ENCODE measurements around the gene ME3. TPM values are rescaled to one million over a fixed set of nuclear protein-coding genes. Genes with fewer than 3 reads are reported as not detected.

The ME3 gene
- total RNA-seq, 1 experiment from 2014 or later = 1.8 TPM

- TF ChIP-seq CTCF (IDR thresholded peaks at IDR 0.05) (no peak), RELA (CRISPR knock-in tag; IDR thresholded peaks at IDR 0.05; ENCODE audit: borderline replicate concordance) (no peak), ARID4B (CRISPR knock-in tag; IDR thresholded peaks at IDR 0.05; ENCODE audit: borderline replicate concordance) (no peak), JUN (CRISPR knock-in tag; IDR thresholded peaks at IDR 0.05) (no peak), NFATC4 (CRISPR knock-in tag; IDR thresholded peaks at IDR 0.05) (no peak), FOXK1 (CRISPR knock-in tag; IDR thresholded peaks at IDR 0.05) (no peak), SOX15 (CRISPR knock-in tag; IDR thresholded peaks at IDR 0.05) (no peak), NR2C2 (CRISPR knock-in tag; IDR thresholded peaks at IDR 0.05) (no peak), ZNF232 (CRISPR knock-in tag; IDR thresholded peaks at IDR 0.05) (no peak), MXD4 (CRISPR knock-in tag; IDR thresholded peaks at IDR 0.05; ENCODE audit: borderline replicate concordance) (no peak)
Measured at GRCh38 chr11:86502137-86502642, 170.2 kb downstream of the ME3 start (continued).

- Mint-ChIP-seq H3K4me1 (peaks cover 18% of the 10 kb centered on the region), H3K27me3 (ENCODE audit: low read depth) (no peaks in the 10 kb centered on the region), H3K4me3 (no peak overlapping the region), H3K27ac (no peak overlapping the region), H3K36me3 (no peaks in the 10 kb centered on the region), H3K9me3 (no peaks in the 10 kb centered on the region)
- TF ChIP-seq ELF4 (CRISPR knock-in tag; IDR thresholded peaks at IDR 0.05; ENCODE audit: low read depth) (no peak), NR2C2 (CRISPR knock-in tag; IDR thresholded peaks at IDR 0.05) (no peak), ZNF416 (CRISPR knock-in tag; IDR thresholded peaks at IDR 0.05) (no peak)
- CTCF ChIA-PET = no interaction called here
- ATAC-seq (no peak), DNase-seq (ENCODE audit: low spot score) (no peak)
- POLR2A ChIA-PET = no interaction called here
Measured at GRCh38 chr11:86500500-86501140, 171.8 kb downstream of the ME3 start.

- Mint-ChIP-seq H3K36me3 (no peaks in the 10 kb centered on the region), H3K27me3 (ENCODE audit: low read depth) (no peaks in the 10 kb centered on the region), H3K9me3 (no peaks in the 10 kb centered on the region), H3K27ac (no peak overlapping the region), H3K4me1 (peaks cover 24% of the 10 kb centered on the region), H3K4me3 (no peak overlapping the region)
- ChIA-PET POLR2A (no interaction called here), CTCF (no interaction called here)
- DNase-seq (ENCODE audit: low spot score) (no peak), ATAC-seq (no peak)
- TF ChIP-seq IRF2 (CRISPR knock-in tag; IDR thresholded peaks at IDR 0.05; ENCODE audit: borderline replicate concordance, low read depth) = no peak
- TF ChIP-seq ZNF263 (CRISPR knock-in tag; IDR thresholded peaks at IDR 0.05; ENCODE audit: low read depth) = no peak
- no peak for TF ChIP-seq NR1H2 (CRISPR knock-in tag; IDR thresholded peaks at IDR 0.05)
- no peak for TF ChIP-seq IRF1 (CRISPR knock-in tag; IDR thresholded peaks at IDR 0.05)
- TF ChIP-seq GABPB1 (CRISPR knock-in tag; IDR thresholded peaks at IDR 0.05) = no peak
- no peak for TF ChIP-seq ELF4 (CRISPR knock-in tag; IDR thresholded peaks at IDR 0.05; ENCODE audit: low read depth)
- TF ChIP-seq E2F5 (CRISPR knock-in tag; IDR thresholded peaks at IDR 0.05) = no peak
- no peak for TF ChIP-seq TEAD1 (CRISPR knock-in tag; IDR thresholded peaks at IDR 0.05)
- TF ChIP-seq ATF2 (CRISPR knock-in tag; IDR thresholded peaks at IDR 0.05; ENCODE audit: borderline replicate concordance, low read depth) = no peak
- TF ChIP-seq AFF4 (CRISPR knock-in tag; IDR thresholded peaks at IDR 0.05; ENCODE audit: borderline replicate concordance) = no peak
Measured at GRCh38 chr11:86499723-86500129, 172.7 kb downstream of the ME3 start.
